H1 (cell line): ENCODE measurements around the gene CDS2.

Experiments used
- CTCF ChIP-seq, 3 experiments: IDR thresholded peaks; 1 replicate in 2 of 3; 2 replicates in 1 of 3; pipeline versions ENCODE4 v1.5.1 to v1.6.1; 2011; ENCODE audit warnings: low read length in 3 of 3, mild to moderate bottlenecking in 3 of 3, inconsistent platforms in 2 of 3, low read depth in 1 of 3, moderate library complexity in 1 of 3; ENCODE audit not compliant: insufficient read depth in 1 of 3; ENCODE audit errors: control extremely low read depth in 1 of 3
- E2F6 ChIP-seq: IDR thresholded peaks from 2 replicates; pipeline ENCODE4 v1.6.1; 2012; ENCODE audit warnings: inconsistent platforms
- EP300 ChIP-seq, 2 experiments: IDR thresholded peaks; 1 replicate in 1 of 2; 2 replicates in 1 of 2; pipeline ENCODE4 v1.6.1; 2011 to 2012; ENCODE audit warnings: low read depth in 2 of 2, low read length in 2 of 2, mild to moderate bottlenecking in 2 of 2, borderline replicate concordance in 1 of 2, inconsistent platforms in 1 of 2, moderate library complexity in 1 of 2
- EZH2 ChIP-seq: fragments of 200-600 bp; sonication (generic); IDR thresholded peaks from 2 replicates; pipeline ENCODE4 v1.7.1; 2012; ENCODE audit warnings: low read depth, mild to moderate bottlenecking, moderate library complexity, low read length, inconsistent platforms; ENCODE audit not compliant: severe bottlenecking
- JUN ChIP-seq: IDR thresholded peaks from 2 replicates; pipeline ENCODE4 v1.6.1; 2011; ENCODE audit warnings: low read depth, mild to moderate bottlenecking, improper control_type of control experiment, low read length
- POLR2A ChIP-seq, 2 experiments: IDR thresholded peaks; 1 replicate in 1 of 2; 2 replicates in 1 of 2; pipeline ENCODE4 v1.6.1; 2011; ENCODE audit warnings: low read depth in 2 of 2, low read length in 2 of 2, mild to moderate bottlenecking in 2 of 2; ENCODE audit errors: control extremely low read depth in 1 of 2
- POU5F1 ChIP-seq: IDR thresholded peaks from 2 replicates; pipeline ENCODE4 v1.6.1; 2011; ENCODE audit warnings: low read depth, mild to moderate bottlenecking, low read length, moderate library complexity
- RAD21 ChIP-seq, 2 experiments: IDR thresholded peaks in 1 of 2; conservative IDR thresholded peaks in 1 of 2; 2 replicates each; pipeline ENCODE4 v1.6.1; 2011; ENCODE audit warnings: low read depth in 2 of 2, low read length in 2 of 2, improper control_type of control experiment in 1 of 2, inconsistent platforms in 1 of 2, mild to moderate bottlenecking in 1 of 2, moderate library complexity in 1 of 2
- SP1 ChIP-seq: IDR thresholded peaks from 2 replicates; pipeline ENCODE4 v1.6.1; 2011; ENCODE audit warnings: low read depth, low read length
- SP2 ChIP-seq: IDR thresholded peaks from 2 replicates; pipeline ENCODE4 v1.6.1; 2012; ENCODE audit warnings: mild to moderate bottlenecking, low read length, inconsistent platforms
- TEAD4 ChIP-seq: IDR thresholded peaks from 2 replicates; pipeline ENCODE4 v1.6.1; 2012; ENCODE audit warnings: low read depth, low read length, inconsistent platforms, mixed read lengths
- USF2 ChIP-seq: IDR thresholded peaks from 2 replicates; pipeline ENCODE4 v1.6.1; 2011; ENCODE audit warnings: low read length, improper control_type of control experiment
- ZNF274 ChIP-seq: IDR thresholded peaks from 2 replicates; pipeline ENCODE4 v1.7.0; 2012; ENCODE audit warnings: low read length, borderline replicate concordance; ENCODE audit errors: extremely low read depth

- TF ChIP-seq POU5F1, result no peak
- TF ChIP-seq CTCF (IDR thresholded peaks at IDR 0.05; ENCODE audit: control extremely low read depth in 1 of 3, insufficient read depth in 1 of 3, low read depth in 1 of 3, low read length in 3 of 3), result no peak
- no peak for TF ChIP-seq SP2
- TF ChIP-seq EZH2, result no peak
- no peak for TF ChIP-seq SP1
- no peak for TF ChIP-seq E2F6
- no peak for TF ChIP-seq ZNF274
- TF ChIP-seq EP300 (IDR thresholded peaks at IDR 0.05; ENCODE audit: borderline replicate concordance in 1 of 2, low read depth in 2 of 2, low read length in 2 of 2), result no peak
- no peak for TF ChIP-seq USF2
- TF ChIP-seq JUN, result no peak
- TF ChIP-seq RAD21 (IDR thresholded peaks at IDR 0.05 in 1 of 2, conservative IDR thresholded peaks at IDR 0.05 in 1 of 2; ENCODE audit: low read depth in 2 of 2, low read length in 2 of 2), result no peak
- no peak for TF ChIP-seq TEAD4
- no peak for TF ChIP-seq POLR2A (IDR thresholded peaks at IDR 0.05; ENCODE audit: control extremely low read depth in 1 of 2, low read depth in 2 of 2, low read length in 2 of 2)
These were observed 46.2 kb downstream of the CDS2 start for GRCh38 chr20:5172903-5173463.
